ENCODE data around the gene TNK1.

GRCh38 chr17:7355573-7355972 lies 25.3 kb upstream of the TNK1 start:
- no peak for TF ChIP-seq CTCF (IDR thresholded peaks at IDR 0.05)
- no peak for TF ChIP-seq POLR2AphosphoS5 (IDR thresholded peaks at IDR 0.05)
- no peak for TF ChIP-seq POLR2A (IDR thresholded peaks at IDR 0.05)
